RWPE2 (cell line): ENCODE measurements around the gene SERPINA6.
A peak's percentile ranks its signal among the peaks of the same experiment; 100 is the strongest.

ENCODE experiments used
- ATAC-seq: fragments of 200-7000 bp; cut with Tn5 transposase; 3 replicates; pipeline ENCODE4 v1.9.1; 2021; ENCODE audit warnings: low read depth
- DNase-seq: peaks from one replicate; pipeline ENCODE4 v3.0.0-alpha.2; 2020; ENCODE audit warnings: low spot score
- H3K27ac ChIP-seq: fragments of 450-650 bp; 2 replicates; pipeline ENCODE4 v1.5.1; 2017; ENCODE audit warnings: mild to moderate bottlenecking; ENCODE audit not compliant: poor library complexity, severe bottlenecking
- H3K27me3 ChIP-seq: fragments of 250-450 bp; sonication (Bioruptor Pico); 2 replicates; pipeline ENCODE4 v1.5.1; 2021; ENCODE audit warnings: mild to moderate bottlenecking, moderate library complexity; ENCODE audit not compliant: insufficient read depth, poor library complexity, severe bottlenecking
- H3K36me3 ChIP-seq: fragments of 250-450 bp; sonication (Bioruptor Pico); 2 replicates; pipeline ENCODE4 v1.5.1; 2020; ENCODE audit warnings: low read depth, mild to moderate bottlenecking, moderate library complexity
- H3K4me1 ChIP-seq: fragments of 250-450 bp; sonication (Bioruptor Pico); 2 replicates; pipeline ENCODE4 v1.5.1; 2021; ENCODE audit warnings: mild to moderate bottlenecking, moderate library complexity; ENCODE audit not compliant: insufficient read depth, poor library complexity, severe bottlenecking
- H3K4me3 ChIP-seq: fragments of 250-450 bp; sonication (Bioruptor Pico); 2 replicates; pipeline ENCODE4 v1.5.1; 2021; ENCODE audit warnings: mild to moderate bottlenecking, moderate library complexity; ENCODE audit not compliant: severe bottlenecking
- H3K9me3 ChIP-seq: fragments of 250-450 bp; sonication (Bioruptor Pico); 2 replicates; pipeline ENCODE4 v1.5.1; 2021; ENCODE audit warnings: mild to moderate bottlenecking, moderate library complexity; ENCODE audit not compliant: severe bottlenecking
- CTCF ChIP-seq: fragments of 450-650 bp; IDR thresholded peaks from one replicate; pipeline ENCODE4 v1.5.1; 2017; ENCODE audit warnings: mild to moderate bottlenecking, moderate library complexity; ENCODE audit not compliant: poor library complexity, severe bottlenecking

Gene SERPINA6

GRCh38 chr14:94309721-94310120 is 13.4 kb downstream of the SERPINA6 start:
- DNase-seq: no peak
- Histone ChIP-seq H3K36me3 (no peaks in the 10 kb centered on the region), H3K27ac (no peak overlapping the region), H3K9me3 (no peaks in the 10 kb centered on the region), H3K4me1 (peaks cover 19% of the 10 kb centered on the region), H3K27me3 (no peaks in the 10 kb centered on the region), H3K4me3 (no peak overlapping the region)
- ATAC-seq: no peak
- no peak for TF ChIP-seq CTCF

- H3K9me3 ChIP-seq: no peaks in the 10 kb centered on the region
- H3K27me3 ChIP-seq: no peaks in the 10 kb centered on the region
- no peak overlapping the region for H3K4me3 ChIP-seq
- H3K4me1 ChIP-seq: peaks cover 4% of the 10 kb centered on the region
- no peaks in the 10 kb centered on the region for H3K36me3 ChIP-seq
- DNase-seq: no peak
- ATAC-seq: no peak
- TF ChIP-seq CTCF: peak; percentile 37
- H3K27ac ChIP-seq: no peak overlapping the region
Measured at GRCh38 chr14:94307410-94307992, 15.6 kb downstream of the SERPINA6 start.

- Histone ChIP-seq H3K4me1 (no peaks in the 10 kb centered on the region), H3K27ac (no peak overlapping the region), H3K36me3 (no peaks in the 10 kb centered on the region), H3K9me3 (no peaks in the 10 kb centered on the region), H3K4me3 (no peak overlapping the region), H3K27me3 (no peaks in the 10 kb centered on the region)
- no peak for TF ChIP-seq CTCF
- no peak for ATAC-seq
- no peak for DNase-seq
Measured at GRCh38 chr14:94306047-94306978, 16.8 kb downstream of the SERPINA6 start.

GRCh38 chr14:94305620-94306019 is 17.5 kb downstream of the SERPINA6 start:
- no peaks in the 10 kb centered on the region for H3K36me3 ChIP-seq
- DNase-seq (no peak), ATAC-seq (no peak)
- no peaks in the 10 kb centered on the region for H3K27me3 ChIP-seq
- H3K27ac ChIP-seq: no peak overlapping the region
- no peak overlapping the region for H3K4me3 ChIP-seq
- no peaks in the 10 kb centered on the region for H3K9me3 ChIP-seq
- H3K4me1 ChIP-seq: no peaks in the 10 kb centered on the region
- no peak for TF ChIP-seq CTCF

GRCh38 chr14:94304243-94304642 is 18.9 kb downstream of the SERPINA6 start:
- no peak for DNase-seq
- no peak for TF ChIP-seq CTCF
- no peaks in the 10 kb centered on the region for H3K4me1 ChIP-seq

More at GRCh38 chr14:94304243-94304642, 18.9 kb downstream of the SERPINA6 start:
- Histone ChIP-seq H3K4me3 (no peak overlapping the region), H3K36me3 (no peaks in the 10 kb centered on the region), H3K27ac (no peak overlapping the region), H3K9me3 (no peaks in the 10 kb centered on the region), H3K27me3 (no peaks in the 10 kb centered on the region)
- ATAC-seq: no peak
